ENCODE data around the gene UBE2R2. TPM values are rescaled to one million over a fixed set of nuclear protein-coding genes. Genes with fewer than 3 reads are reported as not detected.

The UBE2R2 gene
- total and polyA plus RNA-seq, 2 of the 8 experiments (the other 6 are each of a cell fraction or from before 2014, with no cell fraction given): 19.4 to 42.1 TPM

DNA sequence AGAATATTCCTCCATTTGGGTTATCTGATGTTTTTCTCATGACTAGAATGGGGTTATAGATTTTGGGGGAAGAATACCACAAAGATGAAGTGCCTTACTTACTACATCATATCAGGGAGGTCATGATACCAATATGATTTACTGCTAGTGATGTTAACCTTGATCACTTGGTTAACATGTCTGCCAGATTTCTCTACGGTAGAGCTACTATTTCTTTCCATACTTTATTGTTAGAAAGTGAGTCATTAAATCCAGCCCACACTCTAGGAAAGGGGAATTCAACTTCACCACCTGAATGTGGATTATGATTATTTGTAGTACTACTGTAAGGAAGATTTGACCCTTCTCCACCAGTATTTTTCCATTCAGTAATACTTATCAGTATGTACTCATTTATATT is 64.7 kb downstream of the UBE2R2 start:
- Histone ChIP-seq H3K23ac (ENCODE audit: insufficient read length) (no peak overlapping the region), H3K36me3 (ENCODE audit: control insufficient read depth in 2 of 4, insufficient read depth in 4 of 4, low read length in 3 of 4) (no peaks in the 10 kb centered on the region; a peak in 1 of 8 replicates), H3K56ac (replicated peaks; ENCODE audit: insufficient read length, low read depth, low read length) (no peak overlapping the region), H3K4me2 (ENCODE audit: insufficient read depth in 1 of 2, low read depth in 2 of 2, low read length in 2 of 2) (no peak overlapping the region), H3K9ac (replicated peaks in 1 of 4; ENCODE audit: extremely low read depth in 1 of 4, low read depth in 3 of 4, low read length in 3 of 4) (no peak overlapping the region), H3K4ac (replicated peaks; ENCODE audit: insufficient read length, low read depth, low read length) (no peak overlapping the region), H2BK12ac (ENCODE audit: low read depth, low read length) (no peak overlapping the region), H3K14ac (ENCODE audit: insufficient read length) (no peak overlapping the region), H2AFZ (ENCODE audit: low read length) (no peak overlapping the region), H3K27ac (ENCODE audit: low read depth, low read length) (no peak overlapping the region), H3K27me3 (replicated peaks in 1 of 4; ENCODE audit: control insufficient read depth in 3 of 4, extremely low read depth in 1 of 4, insufficient read depth in 3 of 4, low read length in 3 of 4) (no peaks in the 10 kb centered on the region), H4K5ac (ENCODE audit: insufficient read length, low read depth, low read length) (no peak overlapping the region), H3K23me2 (ENCODE audit: low read depth, low read length) (no peaks in the 10 kb centered on the region; the same call in 1 of the 2 replicates), H4K8ac (ENCODE audit: extremely low read depth, insufficient read depth, low read length) (no peak overlapping the region), H3K18ac (ENCODE audit: extremely low read depth, low read length) (no peak overlapping the region), H3K9me3 (ENCODE audit: insufficient read depth in 2 of 2, low read depth in 1 of 2, low read length in 1 of 2) (no peaks in the 10 kb centered on the region), H2BK15ac (ENCODE audit: low read length) (no peak overlapping the region), H3K4me3 (ENCODE audit: extremely low read depth in 1 of 4, insufficient read depth in 2 of 4, low read depth in 3 of 4, low read length in 4 of 4) (no peak overlapping the region), H3K79me1 (ENCODE audit: low read depth, low read length) (peaks cover 6% of the 10 kb centered on the region; the same call in 1 of the 2 replicates), H3K79me2 (ENCODE audit: control insufficient read depth in 1 of 2, insufficient read depth in 2 of 2, low read length in 2 of 2) (peaks cover 0 to 83% of the 10 kb centered on the region in 2 experiments; a peak in 3 of 4 replicates), H2BK120ac (replicated peaks; ENCODE audit: low read depth, low read length) (no peak overlapping the region), H4K20me1 (replicated peaks in 1 of 2; ENCODE audit: control insufficient read depth in 1 of 2, insufficient read depth in 2 of 2, low read length in 2 of 2) (peaks cover 3 to 14% of the 10 kb centered on the region in 2 experiments), H2AK5ac (ENCODE audit: low read depth, low read length) (no peak overlapping the region), H2BK5ac (ENCODE audit: low read depth, low read length) (no peak overlapping the region), H4K91ac (replicated peaks; ENCODE audit: insufficient read length, low read length) (no peak overlapping the region), H2BK20ac (ENCODE audit: low read length) (no peak overlapping the region), H3K4me1 (replicated peaks in 1 of 4; ENCODE audit: control insufficient read depth in 3 of 4, insufficient read depth in 4 of 4, low read length in 3 of 4) (peaks cover 0 to 7% (median 4%) of the 10 kb centered on the region in 4 experiments; a peak in 3 of 7 replicates)
- FAIRE-seq (no peak), DNase-seq (ENCODE audit: low read depth in 1 of 2, low spot score in 2 of 2) (no peak)
- WGBS, 2 experiments (ENCODE audit: extremely low coverage in 1 of 2, insufficient coverage in 1 of 2, insufficient read length in 1 of 2, insufficient replicate concordance in 2 of 2, low coverage in 1 of 2, low lambda C conversion rate in 2 of 2, missing lambda C conversion rate in 1 of 2): 96% methylated on average over 1 of the region's 1 CpG; no CpG with 5 or more reads in 1 of the 2 experiments
- POLR2A ChIA-PET (ENCODE audit: partially characterized antibody): interaction anchor here (1.6 kb wide), 1 partner anchor 65 kb away, joined by 5 read pairs; no protein-coding TSS in a partner anchor
- TF ChIP-seq RFX5 (IDR thresholded peaks at IDR 0.05; ENCODE audit: borderline replicate concordance, low read depth, low read length): no peak
- TF ChIP-seq RAD21 (IDR thresholded peaks at IDR 0.05 in 1 of 2, conservative IDR thresholded peaks at IDR 0.05 in 1 of 2; ENCODE audit: low read depth in 2 of 2, low read length in 2 of 2): no peak
- TF ChIP-seq MAFK (IDR thresholded peaks at IDR 0.05; ENCODE audit: low read depth, low read length): no peak
- TF ChIP-seq TEAD4 (IDR thresholded peaks at IDR 0.05; ENCODE audit: low read depth, low read length): no peak
- no peak for TF ChIP-seq POLR2A (IDR thresholded peaks at IDR 0.05; ENCODE audit: control extremely low read depth in 1 of 2, low read depth in 2 of 2, low read length in 2 of 2)
- no peak for TF ChIP-seq RNF2 (IDR thresholded peaks at IDR 0.05; ENCODE audit: borderline replicate concordance, low read depth, low read length, missing control alignments, poor library complexity, severe bottlenecking)
- TF ChIP-seq SIN3A (conservative IDR thresholded peaks at IDR 0.05 in 1 of 2, IDR thresholded peaks at IDR 0.05 in 1 of 2; ENCODE audit: low read depth in 1 of 2, low read length in 2 of 2): no peak
- TF ChIP-seq CBX8 (IDR thresholded peaks at IDR 0.05; ENCODE audit: borderline replicate concordance, low read depth, low read length): no peak
- no peak for TF ChIP-seq SUZ12 (IDR thresholded peaks at IDR 0.05; ENCODE audit: low read length)
- CTCF ChIA-PET (ENCODE audit: partially characterized antibody): interaction anchor here (1.3 to 1.6 kb wide), 3 partner anchors 12 to 103 kb away, joined by 3 to 4 read pairs (median 4); no protein-coding TSS in a partner anchor
